ENCODE results near the gene PAIP2.
A peak's percentile ranks its signal among the peaks of the same experiment; 100 is the strongest.

Gene PAIP2

GRCh38 chr5:139410993-139411828 is 69.6 kb downstream of the PAIP2 start:
- TF ChIP-seq, protein P1, sequence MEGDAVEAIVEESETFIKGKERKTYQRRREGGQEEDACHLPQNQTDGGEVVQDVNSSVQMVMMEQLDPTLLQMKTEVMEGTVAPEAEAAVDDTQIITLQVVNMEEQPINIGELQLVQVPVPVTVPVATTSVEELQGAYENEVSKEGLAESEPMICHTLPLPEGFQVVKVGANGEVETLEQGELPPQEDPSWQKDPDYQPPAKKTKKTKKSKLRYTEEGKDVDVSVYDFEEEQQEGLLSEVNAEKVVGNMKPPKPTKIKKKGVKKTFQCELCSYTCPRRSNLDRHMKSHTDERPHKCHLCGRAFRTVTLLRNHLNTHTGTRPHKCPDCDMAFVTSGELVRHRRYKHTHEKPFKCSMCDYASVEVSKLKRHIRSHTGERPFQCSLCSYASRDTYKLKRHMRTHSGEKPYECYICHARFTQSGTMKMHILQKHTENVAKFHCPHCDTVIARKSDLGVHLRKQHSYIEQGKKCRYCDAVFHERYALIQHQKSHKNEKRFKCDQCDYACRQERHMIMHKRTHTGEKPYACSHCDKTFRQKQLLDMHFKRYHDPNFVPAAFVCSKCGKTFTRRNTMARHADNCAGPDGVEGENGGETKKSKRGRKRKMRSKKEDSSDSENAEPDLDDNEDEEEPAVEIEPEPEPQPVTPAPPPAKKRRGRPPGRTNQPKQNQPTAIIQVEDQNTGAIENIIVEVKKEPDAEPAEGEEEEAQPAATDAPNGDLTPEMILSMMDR (IDR thresholded peaks at IDR 0.05; ENCODE audit: control extremely low read depth, extremely low read depth, low read depth, missing control alignments): no peak
- POLR2A ChIA-PET: interaction anchor here (0.7 kb wide), 1 partner anchor 13 kb away, joined by 3 read pairs; no protein-coding TSS in a partner anchor
- CTCF ChIA-PET: interaction anchor here (0.9 to 18.1 kb wide), 9 partner anchors 9 to 279 kb away, joined by 3 to 504 read pairs (median 9); partner anchors contain the start of gene ECSCR

GRCh38 chr5:139413153-139413552 is 71.5 kb downstream of the PAIP2 start:
- CTCF ChIA-PET: interaction anchor here (1.2 to 18.1 kb wide), 3 partner anchors 24 to 219 kb away, joined by 3 to 504 read pairs (median 6); no protein-coding TSS in a partner anchor

More at GRCh38 chr5:139410993-139411828, 69.6 kb downstream of the PAIP2 start:
- no peak for DNase-seq (ENCODE audit: extremely low spot score)

GRCh38 chr5:139413963-139414362 is 72.3 kb downstream of the PAIP2 start:
- ChIA-PET CTCF (interaction anchor here (0.9 to 18.1 kb wide), 6 partner anchors 9 to 218 kb away, joined by 3 to 504 read pairs (median 6); partner anchors contain the start of gene SPATA24), POLR2A (interaction anchor here (1.2 kb wide), 1 partner anchor 23 kb away, joined by 3 read pairs; no protein-coding TSS in a partner anchor)
- DNase-seq (ENCODE audit: extremely low spot score): peak; percentile 52
- TF ChIP-seq, protein P1 (IDR thresholded peaks at IDR 0.05; ENCODE audit: control extremely low read depth, extremely low read depth, low read depth, missing control alignments): no peak

More at GRCh38 chr5:139413153-139413552, 71.5 kb downstream of the PAIP2 start:
- TF ChIP-seq, protein P1 (IDR thresholded peaks at IDR 0.05; ENCODE audit: control extremely low read depth, extremely low read depth, low read depth, missing control alignments): no peak
- no peak for DNase-seq (ENCODE audit: extremely low spot score)
- POLR2A ChIA-PET: no interaction called here

GRCh38 chr5:139414581-139415130 is 73.0 kb downstream of the PAIP2 start:
- ChIA-PET CTCF (interaction anchor here (0.9 to 18.1 kb wide), 5 partner anchors 8 to 217 kb away, joined by 3 to 504 read pairs (median 6); partner anchors contain the start of gene SPATA24), POLR2A (interaction anchor here (1.2 kb wide), 1 partner anchor 23 kb away, joined by 3 read pairs; no protein-coding TSS in a partner anchor)
- DNase-seq (ENCODE audit: extremely low spot score): no peak
- TF ChIP-seq, protein P1 (IDR thresholded peaks at IDR 0.05; ENCODE audit: control extremely low read depth, extremely low read depth, low read depth, missing control alignments): no peak

DNA sequence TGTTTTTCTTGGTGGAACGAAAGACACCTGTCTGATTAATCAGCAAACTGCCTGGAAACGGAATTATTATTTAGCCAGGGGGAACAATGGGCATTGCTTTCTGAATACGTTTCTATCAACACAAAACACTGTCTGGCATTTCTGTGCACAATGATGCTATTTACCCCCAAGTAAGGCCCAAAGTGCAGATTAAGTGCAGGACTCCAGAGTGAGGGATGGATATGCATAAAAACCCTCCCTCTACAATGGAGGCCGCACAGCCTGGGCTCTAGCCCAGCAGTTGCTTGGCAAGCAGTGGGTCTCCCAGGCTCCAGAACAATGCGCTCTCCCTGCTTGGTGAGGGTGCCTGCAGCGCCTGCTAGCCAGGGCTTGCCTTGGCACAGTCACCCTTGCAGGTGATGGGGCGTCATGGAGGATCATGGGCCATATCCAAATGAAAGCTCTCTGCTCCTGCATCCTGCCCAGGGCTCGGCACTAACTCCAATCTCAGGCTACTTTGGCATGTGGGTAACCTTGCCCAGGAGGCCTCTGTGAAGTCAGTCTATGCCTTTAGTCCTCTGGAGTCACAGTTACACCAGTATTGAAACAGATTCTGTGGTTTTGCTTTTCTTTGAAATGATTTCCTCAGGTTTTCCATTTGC is 73.7 kb downstream of the PAIP2 start:
- TF ChIP-seq, protein P1 (IDR thresholded peaks at IDR 0.05; ENCODE audit: control extremely low read depth, extremely low read depth, low read depth, missing control alignments): no peak
- DNase-seq (ENCODE audit: extremely low spot score): no peak
- POLR2A ChIA-PET: no interaction called here
- CTCF ChIA-PET: interaction anchor here (0.8 to 18.1 kb wide), 5 partner anchors 9 to 146 kb away, joined by 3 to 504 read pairs (median 6); partner anchors contain the start of genes SPATA24 and UBE2D2

DNA sequence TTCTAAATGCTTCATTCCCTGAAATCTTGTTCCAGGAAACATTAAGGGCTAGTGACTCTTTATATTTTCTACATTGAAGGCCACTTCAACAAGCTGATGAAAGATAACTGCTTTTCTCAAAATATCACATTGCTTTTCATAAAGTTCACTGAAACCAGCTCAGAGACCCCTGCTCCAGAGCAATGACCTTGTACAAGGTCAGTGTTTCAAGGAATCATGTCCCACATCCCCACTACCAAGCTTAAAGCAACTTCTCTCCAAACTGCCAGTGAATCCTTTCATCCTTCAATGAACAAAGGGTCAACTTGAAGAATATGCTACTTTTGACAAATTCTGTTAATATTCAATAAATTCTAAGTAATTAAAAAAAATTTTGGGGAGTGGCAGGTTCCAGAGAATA is 74.2 kb downstream of the PAIP2 start:
- CTCF ChIA-PET: interaction anchor here (0.8 to 18.1 kb wide), 5 partner anchors 8 to 145 kb away, joined by 3 to 504 read pairs (median 6); partner anchors contain the start of genes SPATA24 and UBE2D2
- TF ChIP-seq, protein P1 (IDR thresholded peaks at IDR 0.05; ENCODE audit: control extremely low read depth, extremely low read depth, low read depth, missing control alignments): no peak
- POLR2A ChIA-PET: no interaction called here
- DNase-seq (ENCODE audit: extremely low spot score): no peak

Data from GM10248 (cell line).